ENCODE data around the gene SLC1A4.

GRCh38 chr2:65046633-65047407 is 57.6 kb downstream of the SLC1A4 start:
- TF ChIP-seq CTCF (IDR thresholded peaks at IDR 0.05) (no peak), POLR2A (IDR thresholded peaks at IDR 0.05) (no peak)
